GM23338 (cell line): ENCODE data around the gene CCDC9B. TPM values are rescaled to one million over a fixed set of nuclear protein-coding genes. Genes with fewer than 3 reads are reported as not detected.

Experiments
- ATAC-seq: fragments of 200-7000 bp; cut with Tn5 transposase; 3 replicates; pipeline ENCODE4 v1.9.1; 2020
- DNase-seq: peaks from one replicate; pipeline ENCODE4 v3.0.0-alpha.2; 2015; ENCODE audit warnings: low spot score
- H2AFZ ChIP-seq: fragments of 200-600 bp; sonication (generic); 2 replicates; pipeline ENCODE4 v1.8.0; 2016; ENCODE audit warnings: antibody characterized with exemption, mild to moderate bottlenecking, moderate library complexity
- H3F3A ChIP-seq: fragments of 200-600 bp; sonication (generic); replicated peaks from 2 replicates; pipeline ENCODE4 v1.8.0; 2017; ENCODE audit warnings: antibody characterized with exemption, mixed run types, low read depth
- H3K27ac ChIP-seq: fragments of 200-600 bp; sonication (generic); 2 replicates; pipeline ENCODE4 v1.6.1; 2016; ENCODE audit warnings: low read depth
- H3K27me3 ChIP-seq: fragments of 200-600 bp; sonication (generic); 2 replicates; pipeline ENCODE4 v1.8.0; 2016; ENCODE audit warnings: mild to moderate bottlenecking, mixed run types, moderate library complexity; ENCODE audit not compliant: insufficient read depth
- H3K36me3 ChIP-seq: fragments of 200-600 bp; sonication (generic); 2 replicates; pipeline ENCODE4 v1.8.0; 2016; ENCODE audit warnings: mild to moderate bottlenecking; ENCODE audit not compliant: insufficient read depth
- H3K4me1 ChIP-seq: fragments of 200-600 bp; sonication (generic); 2 replicates; pipeline ENCODE4 v1.8.0; 2016; ENCODE audit warnings: mild to moderate bottlenecking, moderate library complexity; ENCODE audit not compliant: insufficient read depth
- H3K4me2 ChIP-seq: fragments of 200-600 bp; sonication (generic); 2 replicates; pipeline ENCODE4 v1.7.1; 2017; ENCODE audit warnings: mixed run types
- H3K4me3 ChIP-seq: fragments of 200-600 bp; sonication (generic); 2 replicates; pipeline ENCODE4 v1.6.1; 2016; ENCODE audit warnings: mixed run types
- H3K79me2 ChIP-seq: fragments of 200-600 bp; sonication (generic); replicated peaks from 2 replicates; pipeline ENCODE4 v1.8.0; 2017; ENCODE audit warnings: mild to moderate bottlenecking; ENCODE audit not compliant: insufficient read depth
- H3K9me2 ChIP-seq: fragments of 200-600 bp; sonication (generic); 2 replicates; pipeline ENCODE4 v1.8.0; 2017; ENCODE audit not compliant: insufficient read depth
- H4K20me1 ChIP-seq: fragments of 200-600 bp; sonication (generic); replicated peaks from 2 replicates; pipeline ENCODE4 v1.8.0; 2017; ENCODE audit warnings: mild to moderate bottlenecking; ENCODE audit not compliant: insufficient read depth
- H3K27ac Mint-ChIP-seq: 2 replicates; pipeline ENCODE4 v1.8.0; 2020; ENCODE audit warnings: inconsistent platforms, mild to moderate bottlenecking, moderate library complexity, mixed read lengths
- H3K27me3 Mint-ChIP-seq: 3 replicates; pipeline ENCODE4 v1.8.0; 2022; ENCODE audit warnings: low read depth, mild to moderate bottlenecking, moderate library complexity, mixed read lengths, inconsistent platforms; ENCODE audit not compliant: insufficient read depth, poor library complexity
- H3K36me3 Mint-ChIP-seq: 3 replicates; pipeline ENCODE4 v1.8.0; 2021; ENCODE audit warnings: low read depth, mild to moderate bottlenecking, inconsistent platforms, moderate library complexity, mixed read lengths
- H3K4me1 Mint-ChIP-seq: 3 replicates; pipeline ENCODE4 v1.8.0; 2020; ENCODE audit warnings: mild to moderate bottlenecking, inconsistent platforms, mixed read lengths
- H3K4me3 Mint-ChIP-seq: 3 replicates; pipeline ENCODE4 v1.8.0; 2021; ENCODE audit warnings: moderate library complexity, mild to moderate bottlenecking, inconsistent platforms, mixed read lengths
- H3K9me3 Mint-ChIP-seq: 3 replicates; pipeline ENCODE4 v1.8.0; 2020; ENCODE audit warnings: moderate library complexity, mild to moderate bottlenecking, inconsistent platforms, mixed read lengths
- NANOG ChIP-seq: IDR thresholded peaks from 2 replicates; pipeline ENCODE4 v1.6.1; 2016; ENCODE audit warnings: antibody characterized with exemption, borderline replicate concordance
- POLR2AphosphoS5 ChIP-seq: IDR thresholded peaks from 2 replicates; pipeline ENCODE4 v1.6.1; 2016; ENCODE audit warnings: antibody characterized with exemption, low read depth
- STAT1 ChIP-seq: IDR thresholded peaks from one replicate; pipeline ENCODE4 v1.6.1; 2016; ENCODE audit warnings: antibody characterized with exemption; ENCODE audit not compliant: unreplicated experiment
- polyA plus RNA-seq: library from polyadenylated mRNA; unstranded; fragments of >200 nt; fragmentation: Nextera tagmentation; extraction: Ambion mirVana; gene quantifications from 2 replicates; pipeline ENCODE4 v1.2.1, GENCODE V29; 2016
- total RNA-seq: library from RNA; depleted of rRNA; stranded (reverse); fragments of >200 nt; shearing (Covaris generic); gene quantifications from 2 replicates; pipeline ENCODE4 v1.2.3, GENCODE V29; 2014
- TF ChIP-seq, protein P1 (sequence below), 2 experiments: fragments of 200-600 bp in 1 of 2; sonication (generic) in 1 of 2; conservative IDR thresholded peaks; 2 replicates each; pipeline versions ENCODE4 v1.5.1 to v1.6.1; 2016 to 2017; ENCODE audit warnings: antibody characterized with exemption in 2 of 2, low read depth in 2 of 2, mild to moderate bottlenecking in 2 of 2, moderate library complexity in 1 of 2
- TF ChIP-seq, protein P2 (sequence below): IDR thresholded peaks from 2 replicates; pipeline ENCODE4 v1.6.1; 2016; ENCODE audit warnings: antibody characterized with exemption

Gene CCDC9B
- total and polyA plus RNA-seq, 2 experiments from 2014 or later = 0.18 to 0.97 TPM

DNA sequence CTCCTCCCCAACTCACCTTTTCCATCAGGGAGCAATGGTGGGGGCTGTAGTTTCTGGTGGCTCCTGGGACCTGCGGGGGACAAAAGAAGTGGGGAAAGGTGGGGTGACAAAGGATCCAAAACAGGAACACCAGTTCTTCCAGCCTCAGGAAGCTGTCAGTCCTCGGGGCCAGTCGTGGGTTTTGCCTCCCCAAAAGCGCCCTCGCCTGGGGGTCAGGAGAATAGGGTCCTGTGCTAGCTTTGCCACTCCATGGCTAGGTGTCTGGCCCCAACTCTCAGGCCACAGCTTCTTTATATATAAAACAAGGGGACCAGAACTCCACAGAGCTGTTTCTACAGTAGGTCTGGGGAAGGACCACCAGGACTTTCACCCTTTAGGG is 4.0 kb downstream of the CCDC9B start:
- H3K4me3 Mint-ChIP-seq = no peak overlapping the region; the same call in 2 of the 3 replicates
- H3K9me2 ChIP-seq = 0 out of 2 replicates have a peak, but pooled peaks cover 2% of the 10 kb centered on the region
- H3K4me3 ChIP-seq = no peak overlapping the region
- H3K27me3 Mint-ChIP-seq = peaks cover 20% of the 10 kb centered on the region
- no peaks in the 10 kb centered on the region for H4K20me1 ChIP-seq
- peak; percentile 72 for DNase-seq
- 0 out of 2 replicates have a peak, but pooled peaks cover 4% of the 10 kb centered on the region for H3F3A ChIP-seq
- H3K27ac ChIP-seq = no peak overlapping the region
- no peak overlapping the region for H2AFZ ChIP-seq
- H3K36me3 Mint-ChIP-seq = peaks cover 4% of the 10 kb centered on the region; the same call in 1 of the 3 replicates
- no peaks in the 10 kb centered on the region for H3K27me3 ChIP-seq
- no peak overlapping the region for H3K27ac Mint-ChIP-seq
- H3K79me2 ChIP-seq = no peaks in the 10 kb centered on the region
- no peak overlapping the region for H3K4me2 ChIP-seq
- peaks cover 44% of the 10 kb centered on the region for H3K4me1 Mint-ChIP-seq
- TF ChIP-seq, protein P1, sequence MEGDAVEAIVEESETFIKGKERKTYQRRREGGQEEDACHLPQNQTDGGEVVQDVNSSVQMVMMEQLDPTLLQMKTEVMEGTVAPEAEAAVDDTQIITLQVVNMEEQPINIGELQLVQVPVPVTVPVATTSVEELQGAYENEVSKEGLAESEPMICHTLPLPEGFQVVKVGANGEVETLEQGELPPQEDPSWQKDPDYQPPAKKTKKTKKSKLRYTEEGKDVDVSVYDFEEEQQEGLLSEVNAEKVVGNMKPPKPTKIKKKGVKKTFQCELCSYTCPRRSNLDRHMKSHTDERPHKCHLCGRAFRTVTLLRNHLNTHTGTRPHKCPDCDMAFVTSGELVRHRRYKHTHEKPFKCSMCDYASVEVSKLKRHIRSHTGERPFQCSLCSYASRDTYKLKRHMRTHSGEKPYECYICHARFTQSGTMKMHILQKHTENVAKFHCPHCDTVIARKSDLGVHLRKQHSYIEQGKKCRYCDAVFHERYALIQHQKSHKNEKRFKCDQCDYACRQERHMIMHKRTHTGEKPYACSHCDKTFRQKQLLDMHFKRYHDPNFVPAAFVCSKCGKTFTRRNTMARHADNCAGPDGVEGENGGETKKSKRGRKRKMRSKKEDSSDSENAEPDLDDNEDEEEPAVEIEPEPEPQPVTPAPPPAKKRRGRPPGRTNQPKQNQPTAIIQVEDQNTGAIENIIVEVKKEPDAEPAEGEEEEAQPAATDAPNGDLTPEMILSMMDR (conservative IDR thresholded peaks at IDR 0.05; ENCODE audit: low read depth in 2 of 2) = peak; percentile 56 to 78
- no peak for TF ChIP-seq NANOG
- H3K4me1 ChIP-seq = peaks cover 4% of the 10 kb centered on the region; the same call in 1 of the 2 replicates
- H3K36me3 ChIP-seq = no peaks in the 10 kb centered on the region
- H3K9me3 Mint-ChIP-seq = no peaks in the 10 kb centered on the region
- peak; percentile 30 for ATAC-seq

DNA sequence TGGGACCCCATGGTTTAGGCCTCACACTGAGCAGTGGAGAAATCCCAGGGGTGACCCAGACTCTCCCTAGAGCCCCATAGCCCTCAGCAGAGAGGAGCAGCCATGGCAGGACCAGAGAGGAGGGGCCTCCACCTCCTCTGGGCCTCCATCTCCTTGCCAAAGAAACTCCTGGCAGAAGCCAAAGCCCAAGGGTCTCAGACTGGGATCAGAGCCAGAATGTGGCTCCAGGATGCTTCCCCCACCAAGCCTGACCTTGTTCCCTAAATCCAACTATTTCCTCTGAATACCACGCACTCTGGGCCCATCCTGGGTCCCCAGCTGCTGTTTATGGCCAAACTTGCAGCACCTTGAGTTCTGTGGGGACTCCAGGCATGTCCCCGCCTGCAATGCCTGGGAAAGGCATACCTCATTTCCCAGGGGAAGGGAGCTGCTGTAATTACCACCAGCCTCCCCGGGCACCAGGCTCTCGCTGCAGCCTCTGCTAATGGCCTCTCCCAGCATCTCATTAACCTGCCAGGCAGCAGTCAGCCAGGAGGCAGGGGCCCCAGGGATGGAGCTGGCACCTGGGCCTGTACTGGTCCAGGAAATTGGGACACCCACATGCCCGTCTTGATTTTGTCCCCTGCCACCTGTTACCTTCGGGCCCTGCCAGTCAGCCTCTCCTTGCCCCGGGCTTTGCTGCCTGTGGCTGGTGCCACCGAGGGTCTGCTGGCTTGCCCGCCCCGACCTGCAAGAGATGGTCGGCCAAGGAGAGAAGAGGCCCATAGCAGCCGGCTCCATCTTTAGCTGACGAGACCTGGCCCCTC is 4.6 kb downstream of the CCDC9B start:
- H4K20me1 ChIP-seq = no peaks in the 10 kb centered on the region
- no peak for DNase-seq
- no peak overlapping the region for H3K27ac Mint-ChIP-seq

More for the DNA sequence above, 4.6 kb downstream of the CCDC9B start:
- Mint-ChIP-seq H3K9me3 (no peaks in the 10 kb centered on the region), H3K4me3 (no peak overlapping the region), H3K4me1 (peaks cover 42% of the 10 kb centered on the region), H3K36me3 (peaks cover 4% of the 10 kb centered on the region; the same call in 1 of the 3 replicates), H3K27me3 (peaks cover 20% of the 10 kb centered on the region)
- 0 out of 2 replicates have a peak, but pooled peaks cover 2% of the 10 kb centered on the region for H3K9me2 ChIP-seq
- H2AFZ ChIP-seq = no peak overlapping the region
- no peaks in the 10 kb centered on the region for H3K79me2 ChIP-seq
- no peak for ATAC-seq
- TF ChIP-seq STAT1 (no peak), NANOG (no peak), POLR2AphosphoS5 (no peak)
- TF ChIP-seq, protein P2, sequence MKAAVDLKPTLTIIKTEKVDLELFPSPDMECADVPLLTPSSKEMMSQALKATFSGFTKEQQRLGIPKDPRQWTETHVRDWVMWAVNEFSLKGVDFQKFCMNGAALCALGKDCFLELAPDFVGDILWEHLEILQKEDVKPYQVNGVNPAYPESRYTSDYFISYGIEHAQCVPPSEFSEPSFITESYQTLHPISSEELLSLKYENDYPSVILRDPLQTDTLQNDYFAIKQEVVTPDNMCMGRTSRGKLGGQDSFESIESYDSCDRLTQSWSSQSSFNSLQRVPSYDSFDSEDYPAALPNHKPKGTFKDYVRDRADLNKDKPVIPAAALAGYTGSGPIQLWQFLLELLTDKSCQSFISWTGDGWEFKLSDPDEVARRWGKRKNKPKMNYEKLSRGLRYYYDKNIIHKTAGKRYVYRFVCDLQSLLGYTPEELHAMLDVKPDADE = no peak
- no peak overlapping the region for H3K4me3 ChIP-seq
- 0 out of 2 replicates have a peak, but pooled peaks cover 4% of the 10 kb centered on the region for H3F3A ChIP-seq
- H3K4me2 ChIP-seq = no peak overlapping the region
- H3K27me3 ChIP-seq = no peaks in the 10 kb centered on the region
- peaks cover 4% of the 10 kb centered on the region; the same call in 1 of the 2 replicates for H3K4me1 ChIP-seq
- H3K36me3 ChIP-seq = no peaks in the 10 kb centered on the region
- H3K27ac ChIP-seq = no peak overlapping the region
